GM18517 (cell line): ENCODE results near the gene KIF26B.

Experiments used
- ATAC-seq: cut with Tn5 transposase; IDR thresholded peaks from one replicate; pipeline ENCODE4 v1.9.1; 2021; ENCODE audit warnings: mild to moderate bottlenecking, moderate library complexity; ENCODE audit not compliant: unreplicated experiment

The KIF26B gene

GRCh38 chr1:245583081-245583480 lies 428.3 kb downstream of the KIF26B start:
- no peak for ATAC-seq

GRCh38 chr1:245583575-245584330 lies 429.0 kb downstream of the KIF26B start:
- ATAC-seq: no peak

- no peak for ATAC-seq
These were observed 430.6 kb downstream of the KIF26B start for GRCh38 chr1:245585252-245585959.

GRCh38 chr1:245587435-245588115 lies 432.8 kb downstream of the KIF26B start:
- ATAC-seq: no peak

GRCh38 chr1:245588116-245588639 lies 433.4 kb downstream of the KIF26B start:
- ATAC-seq: no peak

- ATAC-seq: no peak
These were observed 434.5 kb downstream of the KIF26B start for GRCh38 chr1:245589316-245589715.

GRCh38 chr1:245589906-245590305 lies 435.1 kb downstream of the KIF26B start:
- ATAC-seq: no peak

GRCh38 chr1:245590726-245591125 lies 435.9 kb downstream of the KIF26B start:
- no peak for ATAC-seq

- no peak for ATAC-seq
These were observed 436.8 kb downstream of the KIF26B start for GRCh38 chr1:245591346-245592188.

GRCh38 chr1:245592189-245592460 lies 437.3 kb downstream of the KIF26B start:
- ATAC-seq: no peak

- ATAC-seq: no peak
These were observed 443.9 kb downstream of the KIF26B start for GRCh38 chr1:245598524-245599305.

- no peak for ATAC-seq
These were observed 444.8 kb downstream of the KIF26B start for GRCh38 chr1:245599371-245600174.

- no peak for ATAC-seq
These were observed 445.9 kb downstream of the KIF26B start for GRCh38 chr1:245600658-245601057.

GRCh38 chr1:245603311-245603865 lies 448.6 kb downstream of the KIF26B start:
- ATAC-seq: no peak

GRCh38 chr1:245604979-245605378 lies 450.2 kb downstream of the KIF26B start:
- no peak for ATAC-seq

GRCh38 chr1:245605480-245606156 lies 450.8 kb downstream of the KIF26B start:
- ATAC-seq: no peak

- no peak for ATAC-seq
These were observed 451.5 kb downstream of the KIF26B start for GRCh38 chr1:245606157-245606725.

GRCh38 chr1:245608271-245608670 lies 453.5 kb downstream of the KIF26B start:
- ATAC-seq: no peak
